NCI-H2107 treated with DMSO at 0.1 percent for 48 hours (cell line): Measurements from ENCODE around the gene PRKCB.
"Not testable (repeated sequence)": the region's sequence is repeated elsewhere in the genome, so short reads cannot be mapped to it uniquely, and the experiment has no call there.

Experiments used
- DNase-seq: peaks from one replicate; lab custom pipeline; 2025; ENCODE audit not compliant: unreplicated experiment; lab: John Stamatoyannopoulos, UW

The PRKCB gene

DNA sequence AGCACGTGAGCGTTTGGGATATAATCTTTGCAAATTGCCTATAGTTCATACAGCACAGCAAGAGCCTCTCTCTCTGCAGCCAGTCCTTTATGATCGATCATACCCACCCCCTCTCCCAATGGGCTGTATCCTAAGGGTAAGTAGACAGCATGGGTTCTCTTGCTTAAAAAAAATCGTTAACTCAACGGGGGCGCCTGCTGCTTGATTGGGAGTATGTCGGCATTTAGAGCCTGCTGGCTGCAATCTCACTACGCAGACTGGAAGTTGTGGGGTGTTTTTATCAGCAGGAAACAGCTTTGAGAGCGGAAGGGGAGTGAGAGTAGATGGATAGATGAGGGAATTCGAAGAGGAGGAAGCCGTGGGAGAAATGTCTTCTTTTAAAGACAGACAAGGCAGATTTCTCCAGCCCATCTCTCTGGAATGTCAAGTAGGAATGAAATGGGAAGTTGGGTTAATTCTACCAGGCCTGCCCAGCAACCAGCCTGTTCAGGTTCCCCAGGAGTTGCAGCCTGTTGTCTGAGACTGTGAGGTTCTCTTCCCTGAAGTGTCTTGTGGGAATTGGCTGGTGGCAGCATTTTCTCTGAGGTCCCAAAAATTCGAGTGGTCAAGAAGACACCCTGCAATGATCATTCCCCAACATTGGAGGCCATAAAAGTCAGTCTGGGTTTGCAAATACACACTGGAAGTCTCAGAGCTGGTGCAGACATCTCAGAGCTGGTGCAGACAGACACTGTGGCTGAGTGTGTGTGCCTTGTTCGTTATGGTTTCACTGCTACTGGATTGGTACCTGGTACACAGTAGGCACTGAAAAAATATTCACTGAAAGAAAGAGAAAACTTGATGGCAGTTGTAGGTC, 65.6 kb downstream of the PRKCB start:
- DNase-seq = no peak

DNA sequence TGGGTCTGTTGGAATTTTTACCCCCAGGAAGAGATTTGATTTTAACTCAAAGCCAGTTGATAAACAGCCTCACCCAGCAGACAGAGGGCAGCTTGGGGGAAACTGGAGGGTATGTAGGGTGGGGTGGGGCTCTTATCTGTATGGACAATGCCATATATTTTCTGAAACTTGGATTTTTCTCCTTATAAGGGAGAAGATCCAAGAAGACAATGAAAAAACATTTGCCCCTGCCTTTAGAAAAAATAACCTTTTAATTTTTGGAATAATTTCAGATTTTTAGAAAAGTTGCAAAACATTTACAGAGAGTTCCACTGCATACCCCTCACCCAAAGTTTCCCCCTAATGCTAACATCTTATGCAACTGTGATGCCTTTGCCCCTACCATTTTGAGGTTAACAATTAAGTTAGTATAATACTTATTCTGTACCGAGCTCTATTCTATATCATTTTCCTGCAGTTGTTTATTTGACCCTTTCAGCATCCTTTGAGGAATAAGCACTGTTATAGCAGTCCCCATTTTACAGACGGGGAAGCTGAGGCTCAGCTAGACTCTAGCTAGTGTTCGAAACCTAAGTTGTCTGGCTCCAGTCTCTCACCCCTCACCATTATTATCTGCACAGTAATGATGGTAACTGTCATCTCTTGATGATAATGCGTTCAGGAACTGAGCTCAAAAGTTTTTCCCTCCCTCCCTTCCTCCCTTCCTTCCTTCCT, 66.4 kb downstream of the PRKCB start:
- DNase-seq = no peak

DNA sequence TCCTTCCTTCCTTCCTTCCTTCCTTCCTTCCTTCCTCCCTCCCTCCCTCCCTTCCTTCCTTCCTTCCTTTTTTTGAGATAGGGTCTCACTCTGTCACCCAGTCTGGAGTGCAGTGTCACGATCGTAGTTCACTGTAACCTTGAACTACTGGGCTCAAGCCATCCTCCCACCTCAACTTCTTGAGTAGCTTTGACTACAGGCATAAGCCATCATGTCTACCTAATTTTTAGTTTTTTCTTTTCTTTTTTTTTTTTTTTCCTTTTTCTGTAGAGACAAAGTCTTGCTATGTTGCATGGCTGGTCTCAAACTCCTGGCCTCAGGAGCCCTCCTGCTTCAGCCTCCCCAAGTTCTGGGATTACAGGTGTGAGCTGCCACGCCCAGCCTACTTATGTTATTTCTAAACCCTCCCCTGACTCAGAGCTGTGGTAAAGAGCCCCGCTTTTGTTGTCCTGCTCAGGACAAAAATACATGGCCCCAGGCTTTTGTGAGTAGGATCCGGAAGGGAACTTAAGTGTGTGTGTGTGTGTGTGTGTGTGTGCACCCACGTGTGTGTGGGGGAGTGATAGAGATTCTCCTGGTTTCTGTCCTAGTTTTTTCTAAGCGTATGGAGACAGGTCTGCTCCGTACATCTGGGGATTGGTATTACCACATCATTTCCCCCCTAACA, 67.1 kb downstream of the PRKCB start:
- no peak for DNase-seq

DNA sequence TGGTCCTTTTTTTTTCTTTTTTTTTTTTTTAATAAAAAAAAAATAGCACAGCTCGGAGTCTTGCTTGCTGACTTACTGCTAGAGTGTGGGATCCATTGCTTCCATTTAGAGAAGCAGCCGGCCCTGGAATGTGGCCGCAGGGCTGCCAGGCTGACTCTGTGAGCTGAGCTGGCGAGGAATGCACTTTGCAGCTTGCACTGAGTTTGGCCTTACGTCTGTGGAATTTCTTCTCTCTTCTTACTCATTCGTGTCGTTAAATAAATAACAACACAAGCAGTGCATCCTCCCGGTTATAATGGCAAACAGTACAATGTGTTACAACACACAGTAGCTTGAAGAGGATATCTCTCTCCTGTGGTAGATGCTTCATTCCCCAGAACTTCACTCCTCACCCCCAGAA, 69.2 kb downstream of the PRKCB start:
- DNase-seq = no peak

DNA sequence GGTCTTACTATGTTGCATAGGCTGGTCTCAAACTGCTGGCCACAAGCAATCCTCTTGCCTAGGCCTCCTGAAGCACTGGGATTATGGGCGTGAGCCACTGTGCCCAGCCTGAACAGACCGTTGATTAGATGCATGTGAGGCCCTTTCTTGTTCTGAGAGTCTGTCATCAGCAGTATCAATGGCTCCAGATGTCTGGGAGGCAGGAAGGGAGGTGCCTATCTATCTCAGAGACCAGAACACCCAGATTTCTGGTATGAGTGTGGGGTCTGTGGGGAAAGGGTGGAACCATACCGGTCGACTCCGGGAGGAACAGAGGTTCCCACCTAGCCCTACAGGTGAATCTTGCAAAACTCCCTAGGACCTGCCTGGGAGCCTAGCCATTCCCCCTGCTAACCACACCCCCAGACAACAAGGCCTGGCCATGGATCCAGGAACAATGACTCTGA, 71.7 kb downstream of the PRKCB start:
- no peak for DNase-seq

DNA sequence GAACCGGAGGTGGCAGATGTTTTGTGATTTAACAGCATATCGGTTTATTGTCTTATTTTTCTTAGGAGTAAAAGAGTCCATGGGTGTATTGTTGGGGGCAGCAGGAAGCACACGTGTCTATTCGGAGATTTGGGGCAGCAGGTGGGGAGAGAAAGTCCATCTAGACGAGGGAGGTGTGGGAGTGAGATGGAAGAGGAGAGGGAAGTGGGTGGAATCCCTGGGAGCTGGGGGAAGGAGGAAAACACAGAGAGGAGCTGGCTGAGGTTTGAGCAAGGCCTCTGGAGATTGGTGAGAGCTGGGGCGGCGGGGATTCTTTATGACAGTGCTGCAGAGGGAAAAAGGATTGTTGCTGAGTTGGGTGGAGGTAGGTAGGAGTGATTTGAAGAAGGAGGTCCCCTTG, 72.1 kb downstream of the PRKCB start:
- DNase-seq = no peak

DNA sequence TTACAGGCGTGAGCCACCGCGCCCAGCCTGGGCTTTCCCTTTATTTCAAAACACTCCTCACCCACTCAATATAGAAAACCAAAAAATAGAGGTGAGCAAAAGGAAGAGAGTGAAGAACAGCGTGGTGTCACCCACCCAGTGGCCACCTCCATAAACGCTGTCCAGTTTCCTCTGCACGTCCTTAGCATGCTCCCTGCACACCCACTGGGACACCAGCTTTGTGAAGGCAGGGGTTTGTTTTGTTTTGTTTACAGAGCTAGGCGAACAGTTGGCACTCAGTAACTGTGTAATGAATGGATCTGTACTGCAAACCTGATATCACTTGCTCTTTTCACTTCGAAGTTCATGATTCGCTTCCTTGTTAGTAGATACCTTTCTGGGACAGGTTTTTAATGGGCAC, 73.0 kb downstream of the PRKCB start:
- DNase-seq = no peak

DNA sequence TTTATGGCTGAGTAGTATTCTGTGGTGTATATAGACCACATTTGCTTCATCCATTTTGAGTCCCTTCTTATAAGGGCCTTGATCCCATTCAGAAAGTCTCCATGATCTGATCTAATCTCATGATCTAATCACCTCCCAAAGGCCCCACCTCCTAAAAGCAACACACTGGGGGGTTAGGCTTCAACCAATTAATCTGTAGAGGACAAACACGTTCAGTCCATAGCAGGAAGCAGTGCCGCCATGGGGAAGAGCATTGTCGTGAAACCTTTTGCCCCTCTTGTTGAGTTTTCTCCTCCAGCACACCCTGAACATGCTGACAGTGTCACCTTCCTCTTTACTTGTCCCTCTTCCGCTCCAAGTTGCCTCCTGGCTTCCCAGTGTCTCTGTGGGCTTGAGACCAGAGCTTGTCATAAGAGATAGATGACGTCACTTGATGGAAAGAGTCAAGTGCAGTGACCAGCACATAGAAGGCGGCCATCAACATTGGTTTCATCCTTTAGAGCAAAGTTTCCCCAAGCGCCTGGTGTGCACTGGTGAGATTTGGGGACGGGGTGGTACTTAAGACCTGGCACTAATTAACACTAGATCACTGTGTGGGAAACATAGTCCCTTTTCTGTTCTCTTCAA, 74.1 kb downstream of the PRKCB start:
- DNase-seq = no peak

DNA sequence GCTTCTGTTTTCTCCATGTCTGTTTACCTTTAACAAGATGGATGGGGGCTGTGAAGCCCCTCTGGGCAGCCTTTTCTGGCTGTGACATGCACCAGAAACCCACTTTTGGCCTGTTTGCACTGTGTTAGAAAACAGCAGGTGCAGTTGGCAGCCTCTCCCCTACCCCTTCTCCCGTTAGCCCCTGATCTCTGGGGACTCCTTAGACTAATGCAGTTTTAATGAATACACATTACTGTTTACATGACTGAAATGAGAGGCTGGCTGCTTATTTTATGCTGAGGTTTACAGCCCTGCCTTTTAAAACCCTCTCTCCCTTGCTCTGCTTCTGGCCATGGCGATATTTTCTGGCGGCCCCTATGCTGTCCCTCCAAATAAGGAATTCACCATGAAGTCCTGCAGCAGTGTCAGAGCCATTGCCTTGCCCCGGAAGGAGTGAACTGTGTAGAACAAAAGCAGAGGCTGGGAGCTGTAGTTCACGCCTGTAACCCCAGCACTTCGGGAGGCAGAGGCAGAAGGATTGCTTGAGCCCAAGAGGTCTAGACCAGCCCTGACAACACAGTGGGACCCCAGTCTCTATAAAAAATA, 79.3 kb downstream of the PRKCB start:
- peak; percentile 13 for DNase-seq

DNA sequence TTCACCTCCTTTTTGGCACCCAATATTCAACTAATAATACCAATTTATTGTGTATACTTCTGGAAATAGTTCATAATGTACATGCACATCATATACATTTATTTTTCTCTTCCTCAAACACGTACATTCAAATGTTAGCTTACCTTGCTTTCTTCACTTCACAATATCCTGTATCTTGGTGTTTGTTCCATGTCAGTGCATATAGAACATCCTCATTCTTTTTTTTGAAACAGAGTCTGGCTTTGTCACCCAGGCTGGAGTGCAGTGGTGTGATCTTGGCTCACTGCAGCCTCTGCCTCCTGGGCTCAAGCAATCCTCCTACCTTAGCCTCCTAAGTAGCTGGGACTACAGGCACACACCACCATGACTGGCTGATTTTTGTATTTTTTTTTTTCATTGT, 80.8 kb downstream of the PRKCB start:
- DNase-seq = not testable (repeated sequence)

DNA sequence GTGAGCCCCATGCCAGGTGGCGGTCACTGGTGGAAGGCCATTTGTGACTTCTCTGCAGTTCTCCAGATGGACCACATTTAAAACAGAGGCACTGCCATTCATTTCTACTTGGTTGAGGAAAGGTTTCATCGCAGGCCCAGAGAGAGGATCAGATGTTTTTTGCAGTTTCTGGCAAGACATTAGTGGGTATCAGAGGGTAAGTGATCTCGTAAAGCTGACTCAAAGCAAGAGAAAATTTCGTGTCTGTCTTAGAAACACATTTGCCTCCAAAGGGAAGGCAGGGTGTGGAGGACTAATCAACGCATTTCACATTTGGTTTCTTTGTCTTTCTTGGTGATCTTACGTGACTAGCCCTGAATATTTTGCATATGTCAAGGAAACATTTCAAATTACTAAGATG, 81.8 kb downstream of the PRKCB start:
- DNase-seq = no peak

DNA sequence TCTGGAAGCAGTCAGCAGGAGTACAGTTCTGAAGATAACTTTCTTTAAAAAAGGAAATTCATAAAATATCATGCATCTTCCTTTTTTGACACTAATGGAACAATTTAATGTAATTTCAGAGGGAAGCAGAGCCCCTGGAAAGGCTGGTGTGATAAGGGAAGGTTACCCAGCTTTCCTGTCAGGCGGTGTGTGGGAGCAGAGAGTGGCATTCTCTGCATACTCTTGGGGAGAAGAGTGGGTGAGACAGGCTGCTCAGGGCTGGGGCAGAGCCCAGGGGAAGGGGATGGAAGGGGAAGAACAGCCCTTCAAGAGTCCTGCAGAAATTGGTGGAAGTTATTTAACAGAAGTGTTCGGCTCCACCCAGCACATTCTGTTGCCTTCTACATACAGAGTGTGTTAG, 84.7 kb downstream of the PRKCB start:
- DNase-seq = no peak

DNA sequence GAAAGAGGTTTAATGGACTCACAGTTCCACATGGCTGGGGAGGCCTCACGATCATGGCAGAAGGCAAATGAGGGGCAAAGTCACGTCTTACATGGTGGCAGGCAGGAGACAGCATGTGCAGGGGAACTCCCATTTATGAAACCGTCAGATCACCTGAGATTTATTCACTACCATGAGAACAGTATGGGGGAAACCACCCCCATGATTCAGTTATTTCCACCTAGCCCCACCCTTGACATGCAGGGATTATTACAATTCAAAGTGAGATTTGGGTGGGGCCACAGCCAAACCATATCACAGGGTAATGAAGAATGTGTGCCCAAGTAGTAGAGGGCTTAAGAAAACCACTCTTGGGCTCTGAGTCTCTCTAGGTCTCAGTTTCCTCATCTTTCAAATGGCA, 85.1 kb downstream of the PRKCB start:
- no peak for DNase-seq

DNA sequence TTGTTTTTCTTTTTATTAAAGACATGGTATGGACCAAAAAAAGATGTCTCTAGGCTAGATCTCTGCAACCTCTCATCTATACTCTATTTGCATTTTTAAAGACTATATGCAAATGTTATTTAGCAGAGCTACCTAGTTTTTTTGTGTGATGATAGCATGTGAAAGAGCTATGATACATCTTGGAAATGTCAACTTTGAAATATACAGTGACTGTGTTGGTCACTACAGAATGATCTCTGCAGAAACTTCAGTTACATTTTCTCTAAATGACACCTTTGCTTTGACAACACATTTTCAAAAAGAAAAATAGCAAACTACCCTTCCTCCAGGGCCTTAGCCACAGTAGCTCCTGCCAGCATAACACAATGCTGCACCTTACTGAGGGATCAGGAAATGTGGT, 86.6 kb downstream of the PRKCB start:
- DNase-seq = no peak

DNA sequence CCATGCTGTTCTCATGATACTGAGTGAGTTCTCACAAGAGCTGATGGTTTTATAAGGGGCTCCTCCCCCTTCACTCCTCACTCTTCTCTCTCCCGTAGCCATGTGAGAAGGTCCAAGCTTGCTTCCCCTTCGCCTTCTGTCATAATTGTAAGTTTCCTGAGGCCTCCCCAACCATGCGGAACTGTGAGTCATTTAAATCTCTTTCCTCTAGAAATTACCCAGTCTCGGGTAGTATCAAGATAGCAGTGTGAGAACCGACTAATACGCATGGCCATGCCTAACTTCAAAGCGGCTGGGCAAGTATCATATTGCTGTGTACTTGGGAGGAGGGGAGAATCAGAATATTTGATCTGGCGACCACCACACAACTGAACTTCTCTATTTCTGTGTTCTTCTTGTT, 88.3 kb downstream of the PRKCB start:
- DNase-seq = no peak

DNA sequence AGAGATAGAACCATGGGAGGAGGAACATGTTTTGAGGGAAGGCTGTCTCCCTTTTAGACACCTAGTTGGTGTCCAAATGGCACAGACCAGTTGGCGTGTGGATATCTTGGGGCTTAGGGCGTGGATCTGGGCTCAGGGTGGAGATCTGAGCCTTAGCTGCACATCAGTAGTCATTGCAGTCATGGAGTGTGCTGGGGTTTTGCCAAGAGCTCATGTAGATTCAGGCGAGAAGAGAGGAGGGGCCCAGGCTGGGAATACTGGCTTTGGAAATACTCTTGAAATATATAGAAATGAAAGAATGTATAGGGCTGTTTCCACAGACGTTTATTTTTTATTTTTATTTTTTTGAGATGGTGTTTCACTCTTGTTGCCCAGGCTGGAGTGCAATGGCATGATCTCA, 92.0 kb downstream of the PRKCB start:
- DNase-seq = no peak

DNA sequence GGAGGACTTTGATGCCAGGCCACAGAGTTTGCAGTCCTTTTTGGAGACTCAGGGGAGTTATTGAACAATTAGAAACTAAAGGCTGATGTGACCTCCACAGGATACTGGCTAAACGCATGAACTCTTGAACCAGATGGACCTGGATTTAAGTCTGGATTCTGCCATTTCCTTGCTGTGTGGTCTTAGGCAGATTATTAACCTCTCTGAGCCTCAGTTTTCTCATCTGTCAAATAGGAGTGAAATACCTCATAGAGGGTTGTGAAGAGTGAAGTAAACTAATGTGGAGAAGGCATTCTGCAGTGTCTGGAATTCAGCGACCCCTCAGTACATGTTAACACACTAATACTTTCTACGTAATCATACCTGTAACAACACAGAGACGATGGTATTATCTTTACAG, 93.5 kb downstream of the PRKCB start:
- no peak for DNase-seq

DNA sequence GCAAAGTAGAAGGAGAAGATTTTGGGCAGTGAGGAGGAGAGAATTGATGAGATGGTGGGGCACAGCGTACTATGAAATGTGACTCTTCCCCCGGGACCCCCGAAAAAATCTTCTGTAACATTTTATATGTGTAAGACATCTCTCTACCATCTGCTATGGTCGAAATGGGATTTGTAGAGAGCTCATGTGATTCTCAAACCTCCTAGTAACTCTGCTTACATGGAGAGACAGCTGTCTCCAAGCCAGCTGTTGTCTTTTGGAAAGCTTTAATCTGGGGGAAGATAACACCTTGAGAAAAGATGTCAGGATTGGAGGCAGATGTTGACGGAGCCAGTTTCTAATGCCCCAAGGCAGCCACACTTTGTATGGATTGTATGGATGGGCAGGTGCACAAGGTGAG, 94.1 kb downstream of the PRKCB start:
- no peak for DNase-seq

DNA sequence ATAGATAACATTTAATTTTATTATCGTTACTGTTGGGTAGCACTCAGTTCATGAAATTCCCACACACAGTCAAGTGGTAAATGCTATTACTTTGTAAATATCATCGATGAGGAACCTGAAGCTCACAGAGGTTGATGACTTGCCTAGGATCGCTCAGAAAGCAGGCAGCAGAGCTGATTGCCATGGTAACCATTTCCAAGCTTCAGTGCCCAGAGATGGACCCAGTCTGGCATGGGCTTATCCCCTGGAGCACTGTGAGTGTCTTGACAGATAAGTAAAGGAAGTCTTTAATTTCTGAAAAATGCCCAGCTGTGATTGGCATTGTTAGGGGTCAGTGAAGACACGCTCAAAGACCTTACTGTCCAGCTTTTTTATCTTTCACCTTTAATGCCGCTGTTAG, 95.0 kb downstream of the PRKCB start:
- no peak for DNase-seq

DNA sequence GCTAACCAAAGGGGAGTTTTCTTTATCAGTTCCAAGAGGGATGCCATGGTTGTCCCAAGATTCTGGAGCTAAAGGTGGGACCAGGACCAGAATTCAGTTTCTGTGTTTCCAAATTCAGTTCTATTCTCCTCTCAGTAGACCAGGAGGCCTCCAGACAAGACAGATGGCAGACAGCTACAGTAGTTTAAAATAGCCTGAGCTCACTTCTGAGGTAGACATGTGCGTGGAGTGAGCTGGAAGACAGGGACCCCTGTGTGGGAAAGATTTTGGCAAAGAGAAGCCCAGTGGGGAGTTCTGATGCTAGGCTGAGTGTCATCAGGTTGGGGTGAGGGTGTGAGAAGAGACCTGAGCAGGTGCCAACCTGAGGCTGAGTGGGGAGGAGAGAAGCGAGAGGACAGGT, 95.4 kb downstream of the PRKCB start:
- no peak for DNase-seq

DNA sequence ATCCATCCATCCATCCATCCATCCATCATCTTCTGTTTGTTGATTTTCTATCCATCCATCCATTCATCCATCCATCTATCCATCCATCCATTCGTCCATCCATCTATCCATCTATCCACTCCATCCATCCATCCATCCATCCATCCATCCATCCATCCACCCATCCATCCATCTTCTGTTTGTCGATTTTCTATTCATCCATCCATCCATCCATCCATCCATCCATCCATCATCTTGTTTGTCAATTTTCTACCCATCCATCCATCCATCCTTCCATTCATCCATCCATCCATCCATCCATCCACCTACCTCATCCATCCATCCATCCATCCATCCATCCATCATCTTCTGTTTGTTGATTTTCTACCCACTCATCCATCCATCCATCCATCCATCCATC, 97.9 kb downstream of the PRKCB start:
- not testable (repeated sequence) for DNase-seq
